HCT116 (cell line): ENCODE data around the gene DEPDC1B.

Source experiments
- CBX3 ChIP-seq: IDR thresholded peaks from 2 replicates; pipeline ENCODE4 v1.6.1; 2012; ENCODE audit warnings: low read depth
- EZH2 ChIP-seq: fragments of 200-600 bp; sonication (generic); IDR thresholded peaks from 2 replicates; pipeline ENCODE4 v1.6.1; 2017; ENCODE audit warnings: antibody characterized with exemption, mixed run types
- ZNF274 ChIP-seq: fragments of 200-500 bp; sonication (Bioruptor generic); IDR thresholded peaks from 2 replicates; pipeline ENCODE4 v1.6.1; 2014; ENCODE audit warnings: mild to moderate bottlenecking, low read depth, low read length, inconsistent platforms

DNA sequence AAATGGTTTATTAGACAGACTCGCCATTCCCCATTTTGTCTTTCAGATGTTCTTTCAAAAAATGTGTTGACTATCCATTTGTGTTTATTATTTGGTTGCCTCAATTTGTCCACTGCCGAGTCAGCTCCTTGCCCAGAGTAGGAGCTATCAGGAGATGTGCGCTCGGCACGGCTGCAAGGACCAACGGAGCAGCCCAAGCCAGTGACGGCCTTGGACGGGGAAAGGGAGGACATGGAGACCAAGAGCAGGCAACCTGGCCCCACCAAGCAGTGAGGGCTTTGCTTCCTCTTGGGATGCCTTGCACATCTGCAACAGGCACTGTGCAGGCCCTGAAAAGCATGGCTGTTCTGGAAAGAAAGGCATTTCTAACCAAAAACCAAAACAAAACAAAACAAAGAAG, 69.8 kb downstream of the DEPDC1B start:
- no peak for TF ChIP-seq ZNF274
- no peak for TF ChIP-seq CBX3
- TF ChIP-seq EZH2, result no peak
